BLaER1 (cell line): ENCODE data around the gene WFIKKN2.

ENCODE experiments used
- H3K27ac ChIP-seq: shearing (Covaris generic); formaldehyde crosslinking; 2 replicates; pipeline ENCODE4 v1.8.1; 2022
- H3K27me3 ChIP-seq: shearing (Covaris generic); formaldehyde crosslinking; 2 replicates; pipeline ENCODE4 v1.8.1; 2022
- H3K36me3 ChIP-seq: shearing (Covaris generic); formaldehyde crosslinking; 2 replicates; pipeline ENCODE4 v1.8.1; 2022
- H3K4me1 ChIP-seq: shearing (Covaris generic); formaldehyde crosslinking; 2 replicates; pipeline ENCODE4 v1.8.1; 2022
- H3K4me2 ChIP-seq: shearing (Covaris generic); formaldehyde crosslinking; 2 replicates; pipeline ENCODE4 v1.8.1; 2022
- H3K4me3 ChIP-seq: shearing (Covaris generic); formaldehyde crosslinking; 2 replicates; pipeline ENCODE4 v1.8.1; 2022
- H3K9ac ChIP-seq: shearing (Covaris generic); formaldehyde crosslinking; 2 replicates; pipeline ENCODE4 v1.8.1; 2022
- H3K9me3 ChIP-seq: shearing (Covaris generic); formaldehyde crosslinking; 2 replicates; pipeline ENCODE4 v1.8.1; 2022
- H4K20me1 ChIP-seq: shearing (Covaris generic); formaldehyde crosslinking; 2 replicates; pipeline ENCODE4 v1.8.1; 2022
- Cebpa-rat ChIP-seq: shearing (Covaris generic); IDR thresholded peaks from 2 replicates; pipeline ENCODE4 v1.8.1; 2022

WFIKKN2 gene, protein sequence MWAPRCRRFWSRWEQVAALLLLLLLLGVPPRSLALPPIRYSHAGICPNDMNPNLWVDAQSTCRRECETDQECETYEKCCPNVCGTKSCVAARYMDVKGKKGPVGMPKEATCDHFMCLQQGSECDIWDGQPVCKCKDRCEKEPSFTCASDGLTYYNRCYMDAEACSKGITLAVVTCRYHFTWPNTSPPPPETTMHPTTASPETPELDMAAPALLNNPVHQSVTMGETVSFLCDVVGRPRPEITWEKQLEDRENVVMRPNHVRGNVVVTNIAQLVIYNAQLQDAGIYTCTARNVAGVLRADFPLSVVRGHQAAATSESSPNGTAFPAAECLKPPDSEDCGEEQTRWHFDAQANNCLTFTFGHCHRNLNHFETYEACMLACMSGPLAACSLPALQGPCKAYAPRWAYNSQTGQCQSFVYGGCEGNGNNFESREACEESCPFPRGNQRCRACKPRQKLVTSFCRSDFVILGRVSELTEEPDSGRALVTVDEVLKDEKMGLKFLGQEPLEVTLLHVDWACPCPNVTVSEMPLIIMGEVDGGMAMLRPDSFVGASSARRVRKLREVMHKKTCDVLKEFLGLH

DNA sequence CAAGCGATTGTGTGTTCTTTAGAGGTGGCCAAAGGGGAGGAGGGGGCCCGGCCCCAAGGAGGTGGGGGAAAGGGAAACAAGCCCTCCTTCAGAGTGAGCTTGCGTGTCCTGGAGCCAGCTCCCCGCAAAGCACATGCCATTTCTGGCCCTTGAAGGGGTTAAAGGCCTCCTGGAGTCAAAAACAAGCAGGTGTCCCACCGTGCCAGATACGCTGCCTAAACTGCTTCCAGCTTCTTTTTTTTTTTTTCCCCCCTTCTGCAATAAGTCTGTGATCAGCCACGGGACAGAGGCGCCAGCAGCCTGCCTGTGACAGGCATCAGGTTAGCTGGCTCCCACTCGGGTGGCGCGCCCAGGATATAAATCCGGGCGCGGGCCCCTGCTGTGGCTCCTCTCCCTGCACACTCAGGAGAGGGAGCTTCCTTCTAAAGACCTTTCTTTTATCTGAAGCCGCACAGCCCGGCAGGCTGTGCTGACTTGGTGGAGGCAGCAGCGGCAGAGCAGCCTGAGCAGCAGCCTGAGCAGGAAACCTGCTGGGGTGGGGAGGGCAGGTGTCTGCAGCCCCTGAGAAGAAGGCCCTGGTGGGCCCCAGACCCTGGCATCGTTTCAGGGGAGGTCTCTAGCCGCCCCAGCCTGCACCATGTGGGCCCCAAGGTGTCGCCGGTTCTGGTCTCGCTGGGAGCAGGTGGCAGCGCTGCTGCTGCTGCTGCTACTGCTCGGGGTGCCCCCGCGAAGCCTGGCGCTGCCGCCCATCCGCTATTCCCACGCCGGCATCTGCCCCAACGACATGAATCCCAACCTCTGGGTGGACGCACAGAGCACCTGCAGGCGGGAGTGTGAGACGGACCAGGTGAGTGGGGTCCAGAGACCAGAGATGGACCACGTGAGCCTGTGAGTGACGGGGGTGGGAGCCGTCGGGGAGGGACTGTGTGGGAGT is at the start of gene WFIKKN2:
Gene WFIKKN2 (plus strand): TSS at position 286 of the 934 bp plus-strand sequence. CDS start 352 bp downstream, at position 638.
- Histone ChIP-seq H3K36me3 (no peaks in the 10 kb centered on the region), H3K27ac (no peak within 1 kb of the TSS), H3K9ac (no peak within 1 kb of the TSS), H3K4me3 (no peak within 1 kb of the TSS), H3K9me3 (no peaks in the 10 kb centered on the region), H4K20me1 (no peaks in the 10 kb centered on the region), H3K4me1 (0 out of 2 replicates have a peak, but pooled peaks cover 7% of the 10 kb centered on the region), H3K4me2 (no peak within 1 kb of the TSS), H3K27me3 (peaks cover under 1% of the 10 kb centered on the region; the same call in 1 of the 2 replicates)
- no peak for TF ChIP-seq Cebpa-rat

DNA sequence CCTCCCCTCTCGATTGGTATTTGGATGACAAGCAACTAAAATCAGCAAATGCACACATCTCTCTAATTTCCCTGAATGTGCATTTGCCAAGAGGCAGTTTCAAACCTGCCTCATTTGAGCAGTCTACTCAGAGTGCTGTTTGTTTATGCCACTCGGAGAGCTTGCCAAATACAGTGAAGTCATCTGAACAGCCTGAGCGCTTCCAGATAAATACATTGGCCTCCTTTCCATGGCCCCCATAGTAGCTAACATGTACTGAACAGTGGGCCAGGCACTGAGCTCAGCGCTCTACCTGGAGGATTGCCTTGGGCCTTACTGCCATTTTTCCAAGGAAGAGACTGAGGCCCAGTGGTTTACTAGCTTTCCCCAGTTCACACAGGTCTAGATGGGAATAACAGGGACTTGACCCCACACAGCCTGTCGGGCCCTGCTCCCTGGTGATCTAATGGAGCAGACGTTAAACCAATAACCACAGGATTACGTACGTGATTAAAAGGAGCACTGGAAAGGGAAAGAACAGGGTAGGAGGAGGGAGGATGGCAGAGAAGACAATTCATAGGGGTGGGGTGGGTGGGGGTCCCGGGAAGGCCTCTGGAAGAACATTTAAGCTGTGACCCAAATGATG is 49.3 kb upstream of the WFIKKN2 start:
- H3K27ac ChIP-seq: no peak overlapping the region

DNA sequence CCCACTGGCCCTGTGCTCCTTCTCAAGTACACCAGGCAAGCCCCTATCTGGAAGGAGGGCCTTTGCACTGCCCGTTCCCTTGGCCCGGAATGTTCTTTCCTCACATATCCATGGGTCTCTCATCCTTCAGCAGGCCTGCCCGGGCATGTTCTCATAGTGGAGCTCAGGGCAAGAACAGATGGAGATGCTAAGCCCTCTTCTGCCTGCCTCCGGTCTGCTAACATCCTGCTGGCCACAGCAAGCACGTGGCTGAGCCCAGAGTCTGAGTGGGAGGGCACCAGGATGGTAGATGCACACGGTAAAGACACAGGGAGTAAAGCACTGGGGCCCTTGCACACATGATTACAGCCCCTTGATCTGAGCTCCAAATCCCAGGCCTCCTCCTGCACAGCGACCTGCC is 48.3 kb upstream of the WFIKKN2 start:
- Histone ChIP-seq H3K9me3 (no peaks in the 10 kb centered on the region), H3K27ac (no peak overlapping the region), H3K36me3 (no peaks in the 10 kb centered on the region), H4K20me1 (no peaks in the 10 kb centered on the region), H3K9ac (no peak overlapping the region), H3K27me3 (no peaks in the 10 kb centered on the region), H3K4me1 (peaks cover 11% of the 10 kb centered on the region), H3K4me3 (no peak overlapping the region), H3K4me2 (no peak overlapping the region)
- TF ChIP-seq Cebpa-rat: no peak

More for the DNA sequence above, 49.3 kb upstream of the WFIKKN2 start:
- Histone ChIP-seq H3K36me3 (no peaks in the 10 kb centered on the region), H3K27me3 (no peaks in the 10 kb centered on the region), H4K20me1 (no peaks in the 10 kb centered on the region), H3K4me2 (no peak overlapping the region), H3K9me3 (no peaks in the 10 kb centered on the region), H3K9ac (no peak overlapping the region), H3K4me1 (peaks cover 11% of the 10 kb centered on the region), H3K4me3 (no peak overlapping the region)
- TF ChIP-seq Cebpa-rat: no peak

DNA sequence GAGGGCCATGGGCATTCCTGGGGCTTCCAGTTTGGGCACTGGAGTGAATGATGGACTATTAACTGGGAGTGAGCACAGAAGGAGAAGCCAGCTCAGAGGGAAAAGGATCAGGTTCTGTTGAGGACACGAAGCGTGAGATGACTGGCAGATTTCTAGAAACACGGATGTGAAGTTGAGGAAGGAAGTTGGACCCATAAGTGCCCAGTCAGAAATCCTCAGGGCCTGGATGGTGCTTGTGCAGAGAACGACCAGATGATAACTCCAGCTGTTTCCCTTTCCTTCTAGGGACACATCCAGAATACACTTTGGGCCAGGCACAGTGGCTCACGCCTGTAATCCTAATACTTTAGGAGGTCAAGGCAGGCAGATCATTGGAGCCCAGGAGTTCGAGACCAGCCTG is 44.8 kb upstream of the WFIKKN2 start:
- Histone ChIP-seq H3K4me3 (no peak overlapping the region), H3K27me3 (no peaks in the 10 kb centered on the region), H4K20me1 (no peaks in the 10 kb centered on the region), H3K4me1 (peaks cover 11% of the 10 kb centered on the region), H3K36me3 (no peaks in the 10 kb centered on the region), H3K4me2 (peak overlapping the region; percentile 15; the same call in 1 of the 2 replicates), H3K9ac (no peak overlapping the region), H3K27ac (no peak overlapping the region), H3K9me3 (no peaks in the 10 kb centered on the region)
- no peak for TF ChIP-seq Cebpa-rat

DNA sequence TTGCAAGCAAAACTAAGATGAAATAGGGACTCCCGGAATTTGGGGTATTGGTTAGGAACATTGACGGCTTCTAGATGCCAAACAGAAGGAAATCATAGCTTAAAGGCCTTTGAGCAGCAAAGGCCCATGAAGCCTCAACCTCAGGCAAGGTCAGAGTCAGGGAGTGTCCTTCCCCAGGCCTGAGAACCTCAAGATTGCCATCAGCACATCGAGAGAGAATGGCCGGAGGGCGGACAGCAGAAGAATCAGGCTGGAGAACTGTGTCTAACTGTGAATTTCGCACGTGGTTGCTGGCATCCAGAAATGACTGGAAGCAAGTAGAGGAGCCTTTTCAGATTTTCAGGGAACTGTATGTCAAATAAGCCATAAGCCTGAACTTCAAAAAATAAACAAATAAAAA is 43.3 kb upstream of the WFIKKN2 start:
- H3K27ac ChIP-seq: no peak overlapping the region
- H3K4me3 ChIP-seq: no peak overlapping the region
- no peaks in the 10 kb centered on the region for H3K9me3 ChIP-seq
- no peaks in the 10 kb centered on the region for H4K20me1 ChIP-seq
- H3K27me3 ChIP-seq: no peaks in the 10 kb centered on the region
- H3K4me2 ChIP-seq: no peak overlapping the region
- H3K36me3 ChIP-seq: no peaks in the 10 kb centered on the region
- no peak overlapping the region for H3K9ac ChIP-seq
- TF ChIP-seq Cebpa-rat: no peak
- H3K4me1 ChIP-seq: peaks cover 11% of the 10 kb centered on the region

DNA sequence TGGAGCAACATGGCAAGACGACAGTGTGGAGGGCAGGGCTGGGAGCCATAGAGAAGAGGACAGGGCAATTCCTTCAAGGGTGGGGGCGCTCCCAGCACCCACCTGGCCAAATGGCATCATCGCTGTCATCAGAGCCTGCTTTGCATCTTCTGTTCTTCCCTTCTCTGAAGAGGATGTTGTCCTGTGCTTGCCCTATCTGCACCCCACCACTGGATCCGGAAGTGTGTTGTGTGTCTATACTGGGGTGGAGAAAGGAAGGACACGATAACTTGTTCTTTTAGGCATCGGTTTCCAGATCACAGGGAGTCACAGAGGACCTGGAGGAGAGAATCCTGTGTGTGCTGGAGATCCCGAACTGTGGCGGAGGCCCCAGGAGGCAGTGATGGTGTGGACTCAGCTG is 42.4 kb upstream of the WFIKKN2 start:
- H3K4me2 ChIP-seq: no peak overlapping the region
- no peak overlapping the region for H3K9ac ChIP-seq
- no peaks in the 10 kb centered on the region for H3K9me3 ChIP-seq
- H4K20me1 ChIP-seq: no peaks in the 10 kb centered on the region
- no peak for TF ChIP-seq Cebpa-rat
- H3K4me1 ChIP-seq: peaks cover 11% of the 10 kb centered on the region
- no peak overlapping the region for H3K4me3 ChIP-seq
- no peaks in the 10 kb centered on the region for H3K27me3 ChIP-seq
- no peaks in the 10 kb centered on the region for H3K36me3 ChIP-seq
- no peak overlapping the region for H3K27ac ChIP-seq

DNA sequence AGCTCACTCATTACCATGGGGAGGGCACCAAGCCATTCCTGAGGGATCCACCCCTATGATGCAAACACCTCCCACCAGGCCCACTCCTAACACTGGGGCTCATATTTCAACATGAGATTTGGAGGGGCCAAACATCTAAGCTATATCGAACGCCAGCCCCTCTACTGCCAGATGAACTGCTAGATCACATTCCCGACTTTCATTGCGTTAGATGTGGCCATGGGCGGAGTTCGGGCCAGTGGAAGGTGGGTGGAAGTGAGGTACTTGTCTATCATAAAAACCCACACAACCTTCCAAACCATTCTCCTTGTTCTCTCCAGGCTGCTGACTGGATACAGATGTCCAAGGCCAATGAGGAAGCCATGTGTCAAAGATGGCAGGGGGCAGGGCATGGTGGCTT is 41.0 kb upstream of the WFIKKN2 start:
- H3K27me3 ChIP-seq: no peaks in the 10 kb centered on the region
- H3K36me3 ChIP-seq: no peaks in the 10 kb centered on the region
- TF ChIP-seq Cebpa-rat: no peak
- no peak overlapping the region for H3K27ac ChIP-seq
- no peaks in the 10 kb centered on the region for H4K20me1 ChIP-seq
- H3K4me1 ChIP-seq: peaks cover 11% of the 10 kb centered on the region
- no peak overlapping the region for H3K4me2 ChIP-seq
- no peaks in the 10 kb centered on the region for H3K9me3 ChIP-seq
- H3K9ac ChIP-seq: no peak overlapping the region
- H3K4me3 ChIP-seq: no peak overlapping the region

DNA sequence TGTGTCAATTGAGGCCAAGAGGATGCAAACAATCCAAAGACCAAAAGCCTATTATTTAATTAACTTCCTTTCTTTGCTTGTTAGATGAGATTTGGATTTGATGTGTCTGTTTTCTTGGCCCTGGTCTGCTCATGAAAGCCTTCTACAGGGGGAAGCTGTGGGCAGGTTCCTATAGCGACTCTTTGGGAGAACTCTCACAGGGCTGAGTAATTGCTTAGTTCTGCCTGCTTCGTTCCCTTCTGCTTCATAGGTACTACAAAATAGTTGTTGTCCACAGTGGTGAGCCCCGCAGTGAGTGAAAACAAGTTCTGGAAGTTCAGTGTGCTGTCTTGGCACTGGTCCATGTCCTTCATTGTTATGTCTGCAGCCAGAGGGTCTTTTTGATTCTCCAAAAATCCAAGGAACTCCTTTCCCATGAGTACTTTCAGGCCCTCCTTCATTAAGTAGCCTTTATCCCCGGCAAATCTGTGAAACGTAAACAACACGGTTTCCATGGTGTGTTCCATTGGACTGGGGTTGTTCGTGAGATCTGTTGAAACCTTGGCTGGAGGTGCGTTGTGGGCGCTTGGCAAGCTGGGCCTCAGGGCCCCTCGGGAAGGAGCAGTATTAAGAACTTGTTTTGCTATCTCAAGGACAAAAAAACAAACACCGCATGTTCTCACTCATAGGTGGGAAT is 38.1 kb upstream of the WFIKKN2 start:
- Histone ChIP-seq H3K4me3 (no peak overlapping the region), H4K20me1 (no peaks in the 10 kb centered on the region), H3K36me3 (no peaks in the 10 kb centered on the region), H3K4me2 (no peak overlapping the region), H3K4me1 (peaks cover 8% of the 10 kb centered on the region), H3K9ac (no peak overlapping the region), H3K27ac (no peak overlapping the region), H3K9me3 (no peaks in the 10 kb centered on the region), H3K27me3 (no peaks in the 10 kb centered on the region)
- TF ChIP-seq Cebpa-rat: no peak
